Fibroblast of mammary gland (primary cell): ENCODE measurements around the gene EEFSEC.
A peak's percentile ranks its signal among the peaks of the same experiment; 100 is the strongest.

Experiments used
- DNase-seq: peaks from one replicate; pipeline ENCODE4 v3.0.0-alpha.2; 2010; ENCODE audit warnings: low read depth
- H3K4me3 ChIP-seq: 2 replicates; pipeline ENCODE4 v1.5.1; 2011; ENCODE audit warnings: low read depth, mild to moderate bottlenecking, low read length, moderate library complexity; ENCODE audit not compliant: control insufficient read depth
- TF ChIP-seq, protein P1 (sequence below): conservative IDR thresholded peaks from 2 replicates; pipeline ENCODE4 v1.5.1; 2011; ENCODE audit warnings: low read depth, low read length, inconsistent platforms; ENCODE audit not compliant: control insufficient read depth, insufficient read depth

Gene EEFSEC

DNA sequence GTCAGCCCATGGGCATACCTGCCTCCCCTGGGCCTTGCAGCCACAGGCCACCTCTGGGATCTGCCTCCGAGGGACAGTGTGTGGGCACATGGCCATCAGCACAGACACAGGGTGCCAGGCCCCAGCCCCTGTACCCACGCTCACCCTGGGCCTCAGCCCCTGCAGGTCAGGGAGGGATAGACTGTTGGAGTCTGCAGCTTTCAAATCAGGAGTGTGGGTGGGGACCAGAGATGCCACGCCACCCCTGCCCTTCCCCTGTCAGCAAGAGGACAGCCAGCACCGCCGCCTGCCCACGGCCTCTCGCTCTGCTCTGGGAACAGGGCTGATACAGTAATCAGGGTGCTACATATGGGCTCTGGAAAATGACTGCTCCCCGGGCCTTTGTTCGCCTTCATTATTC lies 240.8 kb downstream of the EEFSEC start:
- H3K4me3 ChIP-seq, result no peak overlapping the region
- no peak for DNase-seq
- TF ChIP-seq, protein P1, sequence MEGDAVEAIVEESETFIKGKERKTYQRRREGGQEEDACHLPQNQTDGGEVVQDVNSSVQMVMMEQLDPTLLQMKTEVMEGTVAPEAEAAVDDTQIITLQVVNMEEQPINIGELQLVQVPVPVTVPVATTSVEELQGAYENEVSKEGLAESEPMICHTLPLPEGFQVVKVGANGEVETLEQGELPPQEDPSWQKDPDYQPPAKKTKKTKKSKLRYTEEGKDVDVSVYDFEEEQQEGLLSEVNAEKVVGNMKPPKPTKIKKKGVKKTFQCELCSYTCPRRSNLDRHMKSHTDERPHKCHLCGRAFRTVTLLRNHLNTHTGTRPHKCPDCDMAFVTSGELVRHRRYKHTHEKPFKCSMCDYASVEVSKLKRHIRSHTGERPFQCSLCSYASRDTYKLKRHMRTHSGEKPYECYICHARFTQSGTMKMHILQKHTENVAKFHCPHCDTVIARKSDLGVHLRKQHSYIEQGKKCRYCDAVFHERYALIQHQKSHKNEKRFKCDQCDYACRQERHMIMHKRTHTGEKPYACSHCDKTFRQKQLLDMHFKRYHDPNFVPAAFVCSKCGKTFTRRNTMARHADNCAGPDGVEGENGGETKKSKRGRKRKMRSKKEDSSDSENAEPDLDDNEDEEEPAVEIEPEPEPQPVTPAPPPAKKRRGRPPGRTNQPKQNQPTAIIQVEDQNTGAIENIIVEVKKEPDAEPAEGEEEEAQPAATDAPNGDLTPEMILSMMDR, result no peak

DNA sequence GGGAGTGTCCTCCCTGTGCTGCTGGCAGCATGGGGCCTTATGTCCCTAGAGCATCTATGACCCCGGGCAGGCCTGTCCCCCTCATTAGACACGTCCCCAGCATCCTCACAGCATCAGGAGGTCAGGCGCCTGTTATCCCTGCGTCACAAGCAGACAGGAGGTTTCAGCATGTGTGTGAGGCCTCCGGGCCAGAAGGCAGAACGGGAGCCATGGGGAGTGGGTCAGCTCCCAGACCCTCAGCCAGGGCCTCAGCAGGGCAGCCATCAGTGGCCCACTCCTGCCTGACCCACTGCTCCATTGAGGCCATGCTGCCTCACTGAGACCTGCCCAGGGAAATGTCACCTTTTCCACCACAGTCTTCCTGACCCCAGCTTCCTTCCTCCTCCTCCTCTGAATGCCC lies 241.8 kb downstream of the EEFSEC start:
- TF ChIP-seq, protein P1, result no peak
- DNase-seq, result no peak
- H3K4me3 ChIP-seq, result no peak overlapping the region

DNA sequence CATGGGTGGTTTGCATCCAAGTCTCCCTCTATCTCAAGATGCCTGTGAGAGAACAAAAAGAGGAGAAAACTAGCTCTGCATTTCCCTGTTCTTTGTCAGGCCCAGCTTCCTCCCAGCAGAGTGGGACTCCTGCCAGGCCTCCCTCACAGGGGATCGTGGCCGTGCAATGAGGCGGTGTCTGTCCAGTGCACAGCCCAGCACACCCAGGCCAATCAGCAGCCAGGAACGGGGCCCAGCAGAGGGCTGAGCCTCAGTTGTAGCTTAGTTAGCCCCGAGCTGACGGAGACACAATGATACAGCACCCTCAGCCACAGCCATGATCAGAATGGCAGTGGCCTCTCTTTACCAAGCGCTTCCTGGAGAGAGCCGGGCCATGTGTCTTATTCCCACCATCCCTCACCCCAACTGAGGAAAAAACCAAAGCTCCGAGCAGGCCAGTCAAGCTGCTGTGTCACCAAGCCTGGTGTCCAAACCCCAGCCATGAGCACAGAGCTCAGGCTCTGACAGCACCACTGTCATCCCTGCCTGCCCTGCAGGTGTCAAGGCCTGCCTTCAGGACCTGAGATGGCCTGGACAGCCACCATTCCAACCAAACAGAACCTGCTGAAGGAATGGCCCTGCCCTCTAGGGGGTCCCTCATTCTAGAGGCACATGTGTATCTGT lies 242.3 kb downstream of the EEFSEC start:
- TF ChIP-seq, protein P1, result no peak
- H3K4me3 ChIP-seq, result no peak overlapping the region
- peak; percentile 36 for DNase-seq

DNA sequence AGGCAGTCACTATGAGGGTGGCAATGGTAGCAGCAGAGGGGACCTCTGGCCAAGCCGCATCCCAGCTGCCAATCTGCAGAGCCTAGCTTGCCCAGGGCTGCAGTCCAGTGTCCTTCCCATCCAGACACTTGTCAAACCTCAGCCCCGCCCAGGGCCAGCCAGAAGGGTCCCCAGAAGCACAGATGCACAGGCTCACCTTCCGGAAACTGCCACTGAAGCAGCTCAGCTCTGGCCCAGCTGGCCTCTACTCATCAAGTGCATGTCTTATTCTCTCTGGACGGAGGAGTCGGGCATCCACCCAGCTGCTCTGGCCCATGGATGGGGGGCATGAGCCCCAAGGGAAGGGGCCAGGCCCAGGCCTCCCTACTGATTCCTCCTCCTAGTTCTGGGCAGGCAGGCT lies 244.2 kb downstream of the EEFSEC start:
- H3K4me3 ChIP-seq, result no peak overlapping the region
- TF ChIP-seq, protein P1, result no peak
- no peak for DNase-seq

DNA sequence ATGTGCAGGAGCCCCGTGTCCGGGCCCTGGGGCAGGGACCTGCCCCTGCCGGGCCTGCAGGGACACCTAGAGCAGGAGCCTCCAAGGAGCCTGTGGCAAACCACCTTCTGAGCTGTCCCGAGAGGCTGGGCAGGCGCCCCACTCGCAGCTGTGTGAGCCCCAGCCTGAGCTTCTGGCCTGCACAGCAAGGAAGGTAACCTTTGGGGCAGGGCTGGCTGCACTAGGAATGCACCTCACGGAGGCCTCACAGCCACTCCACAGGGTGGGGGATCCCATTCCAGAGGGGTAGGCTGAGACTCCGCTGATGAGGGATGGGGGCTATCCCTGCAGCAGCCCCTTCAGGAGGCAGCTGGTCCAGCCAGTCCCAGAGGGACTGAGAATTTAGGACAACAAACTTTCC lies 245.3 kb downstream of the EEFSEC start:
- no peak for DNase-seq
- TF ChIP-seq, protein P1, result no peak

DNA sequence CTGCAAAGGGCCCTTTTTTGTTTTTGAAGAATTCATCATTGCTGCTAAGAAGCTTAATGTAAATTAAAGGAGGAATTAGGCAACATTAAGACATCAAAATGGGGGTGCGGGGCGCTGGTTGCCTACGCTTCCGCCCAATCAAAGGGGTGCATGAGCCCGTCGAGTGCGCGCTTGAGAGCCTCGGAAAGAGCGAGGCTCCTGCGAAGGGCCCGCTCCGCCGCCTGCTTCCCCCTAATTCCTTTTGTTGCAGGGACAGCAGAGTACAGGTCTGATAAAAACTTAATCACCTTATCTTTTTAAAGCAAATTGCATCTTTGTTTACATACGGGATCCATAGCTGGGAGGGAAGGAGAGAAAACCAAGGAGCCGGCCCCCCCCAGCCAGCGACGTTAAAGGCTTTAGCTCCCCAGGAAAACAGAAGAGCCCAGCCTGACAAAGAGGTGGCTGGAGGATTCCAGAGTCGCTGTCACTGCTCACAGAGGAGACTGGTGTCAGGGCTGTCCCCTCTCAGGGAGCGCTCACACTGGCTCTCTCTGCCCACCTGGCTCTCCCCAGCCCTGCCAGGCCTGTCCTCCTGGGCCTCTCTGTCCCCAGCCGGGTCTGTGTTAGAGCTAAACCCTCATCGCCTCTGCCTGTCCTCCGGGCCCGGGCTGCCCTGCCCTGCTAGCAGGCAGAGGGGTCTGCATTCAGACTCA lies 246.1 kb downstream of the EEFSEC start:
- H3K4me3 ChIP-seq, result no peak overlapping the region
- TF ChIP-seq, protein P1, result no peak
- no peak for DNase-seq

More for the DNA sequence above, 245.3 kb downstream of the EEFSEC start:
- H3K4me3 ChIP-seq, result no peak overlapping the region

DNA sequence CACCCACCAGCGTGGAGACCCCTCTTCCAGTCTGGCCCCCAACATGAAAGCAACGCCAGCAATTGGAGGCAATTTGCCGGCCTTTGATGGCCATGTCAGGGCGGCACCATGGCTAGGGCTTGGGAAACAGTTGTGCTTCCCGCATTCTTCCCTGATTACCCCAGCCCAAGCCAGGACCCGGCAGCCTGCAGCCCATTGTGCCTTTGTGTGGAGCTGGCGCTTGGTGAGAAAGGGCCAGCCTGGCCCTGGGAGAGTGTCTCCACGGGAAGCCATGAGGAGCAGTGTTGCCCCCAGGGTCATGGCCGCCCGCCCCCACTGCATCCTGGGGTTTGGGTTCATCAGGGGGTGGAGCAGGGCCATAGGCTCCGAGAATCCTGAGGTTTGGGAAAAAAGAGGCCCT lies 247.4 kb downstream of the EEFSEC start:
- no peak for DNase-seq
- no peak overlapping the region for H3K4me3 ChIP-seq
- TF ChIP-seq, protein P1, result no peak
